H9 (cell line): ENCODE measurements around the gene SPHK1. TPM values are rescaled to one million over a fixed set of nuclear protein-coding genes. Genes with fewer than 3 reads are reported as not detected.
A peak's percentile ranks its signal among the peaks of the same experiment; 100 is the strongest.

Experiments used
- DNase-seq: peaks from one replicate; pipeline ENCODE4 v3.0.0-alpha.2; 2017
- H2AFZ ChIP-seq: one replicate; pipeline ENCODE4 v1.6.1; 2013; ENCODE audit warnings: mild to moderate bottlenecking, low read length, control low read depth, moderate library complexity
- H2AK5ac ChIP-seq: 2 replicates; pipeline ENCODE4 v1.6.1; 2013; ENCODE audit warnings: low read length, control low read depth, mixed read lengths; ENCODE audit not compliant: insufficient read length
- H2BK120ac ChIP-seq: one replicate; pipeline ENCODE4 v1.6.1; 2013; ENCODE audit warnings: low read depth, mild to moderate bottlenecking, low read length, control low read depth, inconsistent platforms; ENCODE audit not compliant: poor library complexity, severe bottlenecking
- H2BK12ac ChIP-seq: 2 replicates; pipeline ENCODE4 v1.6.1; 2013; ENCODE audit warnings: low read length, control low read depth, mixed read lengths, low read depth; ENCODE audit not compliant: insufficient read length
- H2BK15ac ChIP-seq: 2 replicates; pipeline ENCODE4 v1.6.1; 2013; ENCODE audit warnings: low read depth, low read length, control low read depth
- H2BK20ac ChIP-seq: one replicate; pipeline ENCODE4 v1.6.1; 2013; ENCODE audit warnings: low read depth, mild to moderate bottlenecking, low read length, control low read depth, inconsistent platforms; ENCODE audit not compliant: poor library complexity, severe bottlenecking
- H2BK5ac ChIP-seq: 2 replicates; pipeline ENCODE4 v1.6.1; 2013; ENCODE audit warnings: low read length, control low read depth, mixed read lengths; ENCODE audit not compliant: insufficient read length
- H3K14ac ChIP-seq: 2 replicates; pipeline ENCODE4 v1.6.1; 2013; ENCODE audit warnings: low read length, control low read depth; ENCODE audit not compliant: insufficient read depth
- H3K18ac ChIP-seq: 2 replicates; pipeline ENCODE4 v1.6.1; 2013; ENCODE audit warnings: low read depth, mild to moderate bottlenecking, mixed read lengths, low read length, control low read depth; ENCODE audit not compliant: insufficient read length
- H3K23ac ChIP-seq: 2 replicates; pipeline ENCODE4 v1.6.1; 2013; ENCODE audit warnings: low read length, control low read depth, mixed read lengths, low read depth; ENCODE audit not compliant: insufficient read length
- H3K23me2 ChIP-seq: 2 replicates; pipeline ENCODE4 v1.6.1; 2013; ENCODE audit warnings: low read depth, mild to moderate bottlenecking, mixed read lengths, low read length, control low read depth; ENCODE audit not compliant: insufficient read length, poor library complexity, severe bottlenecking
- H3K27ac ChIP-seq: 2 replicates; pipeline ENCODE4 v1.5.1; 2013; ENCODE audit warnings: low read length, control low read depth, mixed read lengths, low read depth; ENCODE audit not compliant: insufficient read length
- H3K27me3 ChIP-seq: 2 replicates; pipeline ENCODE4 v1.6.1; 2013; ENCODE audit warnings: low read length, control low read depth, inconsistent platforms; ENCODE audit not compliant: insufficient read depth
- H3K4ac ChIP-seq: 2 replicates; pipeline ENCODE4 v1.6.1; 2013; ENCODE audit warnings: low read depth, mild to moderate bottlenecking, control low read depth, inconsistent platforms, low read length, moderate library complexity
- H3K4me1 ChIP-seq: 2 replicates; pipeline ENCODE4 v1.6.1; 2013; ENCODE audit warnings: low read length, control low read depth, inconsistent platforms; ENCODE audit not compliant: insufficient read depth
- H3K4me2 ChIP-seq: 2 replicates; pipeline ENCODE4 v1.6.1; 2013; ENCODE audit warnings: low read length, control low read depth, mixed read lengths; ENCODE audit not compliant: insufficient read length, insufficient read depth
- H3K56ac ChIP-seq: 2 replicates; pipeline ENCODE4 v1.6.1; 2013; ENCODE audit warnings: low read depth, mild to moderate bottlenecking, mixed read lengths, low read length, control low read depth; ENCODE audit not compliant: insufficient read length
- H3K79me1 ChIP-seq: 2 replicates; pipeline ENCODE4 v1.6.1; 2013; ENCODE audit warnings: low read depth, mild to moderate bottlenecking, moderate library complexity, low read length, control low read depth, inconsistent platforms; ENCODE audit not compliant: insufficient read depth, poor library complexity, severe bottlenecking
- H3K79me2 ChIP-seq: 2 replicates; pipeline ENCODE4 v1.6.1; 2013; ENCODE audit warnings: low read length, control low read depth, inconsistent platforms; ENCODE audit not compliant: insufficient read depth
- H3K9ac ChIP-seq: 2 replicates; pipeline ENCODE4 v1.6.1; 2013; ENCODE audit warnings: low read length, control low read depth, mixed read lengths; ENCODE audit not compliant: insufficient read length; ENCODE audit errors: extremely low read depth
- H3K9me3 ChIP-seq: one replicate; pipeline ENCODE4 v1.6.1; 2013; ENCODE audit warnings: low read depth, low read length, inconsistent platforms; ENCODE audit not compliant: control insufficient read depth
- H3T11ph ChIP-seq: one replicate; pipeline ENCODE4 v1.6.1; 2013; ENCODE audit warnings: mild to moderate bottlenecking, low read length, control low read depth, inconsistent platforms
- H4K20me1 ChIP-seq: one replicate; pipeline ENCODE4 v1.6.1; 2013; ENCODE audit not compliant: control insufficient read depth, insufficient read length, insufficient read depth
- H4K5ac ChIP-seq: 2 replicates; pipeline ENCODE4 v1.6.1; 2013; ENCODE audit warnings: low read depth, mild to moderate bottlenecking, mixed read lengths, low read length, control low read depth; ENCODE audit not compliant: insufficient read length
- H4K8ac ChIP-seq: replicated peaks from 2 replicates; pipeline ENCODE4 v1.6.1; 2013; ENCODE audit warnings: low read length, control low read depth, mixed read lengths, low read depth; ENCODE audit not compliant: insufficient read length
- H4K91ac ChIP-seq: 2 replicates; pipeline ENCODE4 v1.6.1; 2013; ENCODE audit warnings: low read depth, mild to moderate bottlenecking, moderate library complexity, mixed read lengths, low read length, control low read depth; ENCODE audit not compliant: insufficient read length
- H3K27ac Mint-ChIP-seq, 3 experiments: 2 replicates in 2 of 3; 3 replicates in 1 of 3; pipeline ENCODE4 v1.8.0; 2020 to 2021; ENCODE audit warnings: mixed read lengths in 3 of 3, mild to moderate bottlenecking in 1 of 3, moderate library complexity in 1 of 3
- H3K27me3 Mint-ChIP-seq: 2 replicates; pipeline ENCODE4 v1.8.0; 2021; ENCODE audit warnings: low read depth, mild to moderate bottlenecking, moderate library complexity, mixed read lengths
- H3K36me3 Mint-ChIP-seq, 3 experiments: 2 replicates in 2 of 3; 3 replicates in 1 of 3; pipeline ENCODE4 v1.8.0; 2020 to 2021; ENCODE audit warnings: low read depth in 3 of 3, mixed read lengths in 3 of 3; ENCODE audit not compliant: insufficient read depth in 1 of 3
- H3K4me1 Mint-ChIP-seq, 2 experiments: 2 replicates each; pipeline ENCODE4 v1.8.0; 2020; ENCODE audit warnings: mixed read lengths in 2 of 2
- H3K4me3 Mint-ChIP-seq, 2 experiments: 2 replicates in 1 of 2; 3 replicates in 1 of 2; pipeline ENCODE4 v1.8.0; 2020 to 2021; ENCODE audit warnings: mild to moderate bottlenecking in 2 of 2, mixed read lengths in 2 of 2, moderate library complexity in 1 of 2
- H3K9me3 Mint-ChIP-seq, 2 experiments: 2 replicates in 1 of 2; 3 replicates in 1 of 2; pipeline ENCODE4 v1.8.0; 2020; ENCODE audit warnings: mild to moderate bottlenecking in 2 of 2, mixed read lengths in 2 of 2, moderate library complexity in 1 of 2
- CTCF ChIP-seq: fragments of 200-600 bp; sonication (generic); conservative IDR thresholded peaks from 3 replicates; pipeline ENCODE4 v1.8.0; 2021; ENCODE audit warnings: antibody characterized with exemption, mild to moderate bottlenecking
- WGBS: extraction: QIAGEN DNeasy Blood & Tissue Kit; methylation state at CpG from one replicate; pipeline ENCODE4 v1.1.7; 2013; ENCODE audit warnings: missing lambda C conversion rate, low lambda C conversion rate, mixed read lengths; ENCODE audit not compliant: insufficient read length; ENCODE audit errors: extremely low coverage; 5-methylcytosine and 5-hydroxymethylcytosine counted together
- total RNA-seq: library from RNA; stranded (reverse); gene quantifications from 2 replicates; pipeline ENCODE4 v1.2.1, GENCODE V29; 2021

Gene SPHK1
- total RNA-seq, 1 experiment from 2014 or later: 1.4 TPM

GRCh38 chr17:76426853-76427252, 42.4 kb downstream of the SPHK1 start:
- H3K36me3 Mint-ChIP-seq: peaks cover 6 to 19% (median 8%) of the 10 kb centered on the region in 3 experiments; a peak in 6 of 7 replicates
- no peaks in the 10 kb centered on the region for H4K20me1 ChIP-seq
- no peak overlapping the region for H3K9ac ChIP-seq
- DNase-seq: no peak
- no peak overlapping the region for H2AFZ ChIP-seq
- H2BK12ac ChIP-seq: no peak overlapping the region
- H3K56ac ChIP-seq: no peak overlapping the region
- no peak overlapping the region for H4K5ac ChIP-seq
- no peak overlapping the region for H2BK15ac ChIP-seq
- H4K8ac ChIP-seq: no peak overlapping the region
- no peak overlapping the region for H4K91ac ChIP-seq
- H3K27ac ChIP-seq: no peak overlapping the region
- no peak overlapping the region for H3K4me2 ChIP-seq
- H3K79me1 ChIP-seq: peaks cover 6% of the 10 kb centered on the region
- H3K23me2 ChIP-seq: no peaks in the 10 kb centered on the region
- H3K4me3 Mint-ChIP-seq: no peak overlapping the region
- H3K27ac Mint-ChIP-seq: peak overlapping the region in 1 of 3 experiments; percentile 69; a peak in 1 of 7 replicates
- no peaks in the 10 kb centered on the region for H3K9me3 ChIP-seq
- H3K4ac ChIP-seq: no peak overlapping the region
- H3K23ac ChIP-seq: no peak overlapping the region
- H3K9me3 Mint-ChIP-seq: peaks cover 0 to 3% of the 10 kb centered on the region in 2 experiments; a peak in 1 of 5 replicates
- peaks cover 16% of the 10 kb centered on the region for H3K79me2 ChIP-seq
- no CpG with 5 or more reads among the region's 3 CpGs for WGBS
- no peak overlapping the region for H2BK20ac ChIP-seq
- H2BK5ac ChIP-seq: no peak overlapping the region
- H3K4me1 ChIP-seq: peaks cover 9% of the 10 kb centered on the region; the same call in 1 of the 2 replicates
- H3K14ac ChIP-seq: no peak overlapping the region
- H3K4me1 Mint-ChIP-seq: peaks cover 25 to 28% of the 10 kb centered on the region in 2 experiments
- no peak for TF ChIP-seq CTCF
- H3K18ac ChIP-seq: no peak overlapping the region
- H2BK120ac ChIP-seq: no peak overlapping the region
- no peaks in the 10 kb centered on the region for H3K27me3 ChIP-seq
- no peak overlapping the region for H3T11ph ChIP-seq
- H2AK5ac ChIP-seq: no peak overlapping the region
- H3K27me3 Mint-ChIP-seq: no peaks in the 10 kb centered on the region
